DOHH2 (cell line): ENCODE measurements around the gene ADCK2.

Source experiments
- H3F3A ChIP-seq: fragments of 200-600 bp; sonication (generic), shearing (Covaris generic); 2 replicates; pipeline ENCODE4 v1.6.0; 2016; ENCODE audit warnings: antibody characterized with exemption, mild to moderate bottlenecking; ENCODE audit not compliant: control insufficient read depth, insufficient read depth
- H3K27ac ChIP-seq: fragments of 200-600 bp; sonication (generic); 2 replicates; pipeline ENCODE4 v1.5.1; 2014; ENCODE audit warnings: low read depth, mild to moderate bottlenecking, low read length, moderate library complexity
- H3K27me3 ChIP-seq: fragments of 200-600 bp; sonication (generic); 2 replicates; pipeline ENCODE4 v1.6.1; 2014; ENCODE audit warnings: mild to moderate bottlenecking, low read length, mixed read lengths; ENCODE audit not compliant: control insufficient read depth
- H3K36me3 ChIP-seq: fragments of 200-600 bp; sonication (generic); 2 replicates; pipeline ENCODE4 v1.6.1; 2014; ENCODE audit warnings: mild to moderate bottlenecking, low read length, moderate library complexity, mixed read lengths; ENCODE audit not compliant: control insufficient read depth
- H3K4me1 ChIP-seq: fragments of 200-600 bp; sonication (generic); 2 replicates; pipeline ENCODE4 v1.6.1; 2014; ENCODE audit warnings: mild to moderate bottlenecking, low read length, mixed read lengths; ENCODE audit not compliant: control insufficient read depth
- H3K4me2 ChIP-seq: fragments of 200-600 bp; sonication (generic); 2 replicates; pipeline ENCODE4 v1.6.0; 2014; ENCODE audit warnings: mild to moderate bottlenecking, low read length, moderate library complexity
- H3K4me3 ChIP-seq: fragments of 200-600 bp; sonication (generic); 2 replicates; pipeline ENCODE4 v1.5.1; 2014; ENCODE audit warnings: mild to moderate bottlenecking, low read length, mixed read lengths
- H3K79me2 ChIP-seq: fragments of 200-600 bp; sonication (generic); 2 replicates; pipeline ENCODE4 v1.6.1; 2014; ENCODE audit warnings: mild to moderate bottlenecking, low read length, mixed read lengths; ENCODE audit not compliant: control insufficient read depth
- H3K9me2 ChIP-seq: fragments of 200-600 bp; sonication (generic); replicated peaks from 2 replicates; pipeline ENCODE4 v1.6.1; 2014; ENCODE audit warnings: mild to moderate bottlenecking, low read length, mixed read lengths; ENCODE audit not compliant: control insufficient read depth
- H3K9me3 ChIP-seq: fragments of 200-600 bp; sonication (generic); 2 replicates; pipeline ENCODE4 v1.6.1; 2014; ENCODE audit warnings: antibody characterized with exemption, low read length, mixed read lengths; ENCODE audit not compliant: control insufficient read depth, insufficient read depth
- H4K20me1 ChIP-seq: fragments of 200-600 bp; sonication (generic); 2 replicates; pipeline ENCODE4 v1.6.0; 2014; ENCODE audit warnings: low read depth, mild to moderate bottlenecking, antibody characterized with exemption, low read length, moderate library complexity; ENCODE audit not compliant: control insufficient read depth, insufficient read depth
- EZH2phosphoT487 ChIP-seq: fragments of 200-600 bp; sonication (generic); IDR thresholded peaks from 2 replicates; pipeline ENCODE4 v1.6.1; 2017; ENCODE audit warnings: borderline replicate concordance, mild to moderate bottlenecking, antibody characterized with exemption, low read length, moderate library complexity, mixed read lengths
- TF ChIP-seq, protein P1 (sequence below): fragments of 200-600 bp; sonication (generic); IDR thresholded peaks from one replicate; pipeline ENCODE4 v1.5.1; 2014; ENCODE audit warnings: antibody characterized with exemption, mild to moderate bottlenecking, low read depth, low read length; ENCODE audit not compliant: poor library complexity, severe bottlenecking

ADCK2 gene

DNA sequence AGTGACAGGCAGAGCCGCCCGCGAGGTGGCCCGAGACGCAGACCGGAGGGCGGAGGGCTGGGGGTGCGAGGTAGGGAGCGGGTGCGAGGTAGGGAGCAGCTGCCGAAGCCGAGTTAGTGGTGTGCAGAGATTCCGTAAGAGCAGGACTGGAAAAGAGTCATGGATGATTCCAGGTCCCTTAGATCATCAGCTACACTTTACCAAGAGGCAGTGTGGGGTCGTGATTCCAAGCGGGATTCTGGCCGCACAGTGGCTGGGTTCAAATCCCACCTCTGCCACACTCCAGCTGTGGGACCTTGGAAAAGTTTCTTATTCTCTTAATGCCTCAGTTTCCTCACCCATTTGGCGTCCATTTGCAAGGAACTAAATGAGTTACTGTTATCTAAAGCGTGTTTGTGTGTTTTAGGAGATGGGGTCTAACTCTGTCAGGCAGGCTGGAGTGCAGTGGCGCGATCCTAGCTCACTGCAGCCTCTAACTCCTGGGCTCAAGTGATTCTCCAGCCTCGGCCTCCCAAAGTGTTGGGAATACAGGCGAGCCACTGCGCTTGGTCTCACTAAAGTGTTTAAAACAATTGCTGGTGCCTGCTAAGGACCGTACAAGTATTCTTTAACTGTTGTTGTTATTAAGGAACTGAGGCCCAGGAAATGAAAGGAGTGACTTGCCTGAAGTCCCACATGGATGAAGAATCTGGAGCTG lies 24.9 kb downstream of the ADCK2 start:
- H3K79me2 ChIP-seq = peaks cover 64% of the 10 kb centered on the region
- H3K4me3 ChIP-seq = peak overlapping the region; percentile 91
- peaks cover 43% of the 10 kb centered on the region for H3K36me3 ChIP-seq
- H3F3A ChIP-seq = peaks cover 8% of the 10 kb centered on the region; the same call in 1 of the 2 replicates
- H3K27me3 ChIP-seq = no peaks in the 10 kb centered on the region
- peaks cover 25% of the 10 kb centered on the region for H3K4me1 ChIP-seq
- H3K27ac ChIP-seq = peak overlapping the region; percentile 58
- H3K4me2 ChIP-seq = peak overlapping the region; percentile 90
- peaks cover 22% of the 10 kb centered on the region for H4K20me1 ChIP-seq
- TF ChIP-seq, protein P1, sequence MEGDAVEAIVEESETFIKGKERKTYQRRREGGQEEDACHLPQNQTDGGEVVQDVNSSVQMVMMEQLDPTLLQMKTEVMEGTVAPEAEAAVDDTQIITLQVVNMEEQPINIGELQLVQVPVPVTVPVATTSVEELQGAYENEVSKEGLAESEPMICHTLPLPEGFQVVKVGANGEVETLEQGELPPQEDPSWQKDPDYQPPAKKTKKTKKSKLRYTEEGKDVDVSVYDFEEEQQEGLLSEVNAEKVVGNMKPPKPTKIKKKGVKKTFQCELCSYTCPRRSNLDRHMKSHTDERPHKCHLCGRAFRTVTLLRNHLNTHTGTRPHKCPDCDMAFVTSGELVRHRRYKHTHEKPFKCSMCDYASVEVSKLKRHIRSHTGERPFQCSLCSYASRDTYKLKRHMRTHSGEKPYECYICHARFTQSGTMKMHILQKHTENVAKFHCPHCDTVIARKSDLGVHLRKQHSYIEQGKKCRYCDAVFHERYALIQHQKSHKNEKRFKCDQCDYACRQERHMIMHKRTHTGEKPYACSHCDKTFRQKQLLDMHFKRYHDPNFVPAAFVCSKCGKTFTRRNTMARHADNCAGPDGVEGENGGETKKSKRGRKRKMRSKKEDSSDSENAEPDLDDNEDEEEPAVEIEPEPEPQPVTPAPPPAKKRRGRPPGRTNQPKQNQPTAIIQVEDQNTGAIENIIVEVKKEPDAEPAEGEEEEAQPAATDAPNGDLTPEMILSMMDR = peak; percentile 13
- TF ChIP-seq EZH2phosphoT487 = no peak
- no peaks in the 10 kb centered on the region for H3K9me3 ChIP-seq
- H3K9me2 ChIP-seq = no peaks in the 10 kb centered on the region

DNA sequence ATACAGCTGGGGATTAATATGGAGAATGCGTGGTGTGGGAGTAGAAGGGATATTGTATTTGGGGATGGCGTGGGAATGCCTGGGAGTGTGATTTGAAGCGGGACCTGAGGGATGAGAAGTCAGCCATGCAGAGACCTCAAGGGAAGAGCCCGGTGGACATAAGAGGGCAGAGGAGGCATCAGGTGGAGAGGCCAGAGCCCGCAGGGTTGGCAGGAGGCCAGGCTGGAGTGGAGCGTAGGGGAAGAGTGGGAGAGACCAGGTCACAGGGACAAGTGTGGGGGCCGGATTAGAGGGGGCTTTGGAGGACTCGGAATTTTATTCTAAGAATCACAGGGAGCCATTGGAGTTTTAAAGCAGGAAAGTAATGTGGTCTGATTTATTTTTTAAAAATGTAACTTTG lies 25.7 kb downstream of the ADCK2 start:
- Histone ChIP-seq H3K4me2 (peak overlapping the region; percentile 90), H3K79me2 (peaks cover 73% of the 10 kb centered on the region), H3K4me3 (peak overlapping the region; percentile 91), H4K20me1 (peaks cover 24% of the 10 kb centered on the region), H3K4me1 (peaks cover 25% of the 10 kb centered on the region), H3K9me3 (no peaks in the 10 kb centered on the region), H3F3A (peaks cover 8% of the 10 kb centered on the region; the same call in 1 of the 2 replicates), H3K27me3 (no peaks in the 10 kb centered on the region), H3K36me3 (peaks cover 48% of the 10 kb centered on the region), H3K27ac (no peak overlapping the region), H3K9me2 (no peaks in the 10 kb centered on the region)
- no peak for TF ChIP-seq EZH2phosphoT487
- TF ChIP-seq, protein P1 = no peak

DNA sequence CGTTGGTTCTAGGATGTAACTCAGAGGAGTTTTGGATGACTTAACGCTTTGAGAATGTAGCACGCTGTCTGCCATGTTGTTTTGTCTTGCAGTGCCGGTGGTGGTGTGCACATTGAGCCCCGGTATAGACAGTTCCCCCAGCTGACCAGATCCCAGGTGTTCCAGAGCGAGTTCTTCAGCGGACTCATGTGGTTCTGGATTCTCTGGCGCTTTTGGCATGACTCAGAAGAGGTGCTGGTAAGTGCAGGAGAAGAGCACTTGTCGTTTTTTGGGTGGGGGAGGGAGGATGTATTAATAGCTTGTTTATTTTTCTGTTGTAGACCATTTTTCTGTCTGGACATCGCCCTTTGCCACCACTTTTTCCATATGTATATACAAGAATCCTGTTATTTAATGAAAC lies 30.0 kb downstream of the ADCK2 start:
- H3K36me3 ChIP-seq = peaks cover 50% of the 10 kb centered on the region
- H3K27me3 ChIP-seq = no peaks in the 10 kb centered on the region
- peaks cover 12% of the 10 kb centered on the region for H3K4me1 ChIP-seq
- no peak overlapping the region for H3K4me3 ChIP-seq
- H4K20me1 ChIP-seq = peaks cover 19% of the 10 kb centered on the region
- no peaks in the 10 kb centered on the region for H3K9me3 ChIP-seq
- peaks cover 6% of the 10 kb centered on the region; the same call in 1 of the 2 replicates for H3F3A ChIP-seq
- TF ChIP-seq, protein P1 = no peak
- TF ChIP-seq EZH2phosphoT487 = no peak
- H3K9me2 ChIP-seq = no peaks in the 10 kb centered on the region
- no peak overlapping the region for H3K27ac ChIP-seq
- H3K4me2 ChIP-seq = no peak overlapping the region
- H3K79me2 ChIP-seq = peaks cover 65% of the 10 kb centered on the region
